SK-N-SH (cell line): ENCODE results near the gene SLC22A7. TPM values are rescaled to one million over a fixed set of nuclear protein-coding genes. Genes with fewer than 3 reads are reported as not detected.

ENCODE experiments used
- CTCF ChIA-PET: fragments of 300-600, 350-600 bp; formaldehyde crosslinking; extraction: SDS; loops from one replicate; lab custom pipeline; 2021; lab: Yijun Ruan, JAX
- POLR2A ChIA-PET: fragments of 350-600 bp; sonication (Branson Sonifier 250); formaldehyde crosslinking; extraction: SDS; loops from one replicate; lab custom pipeline; 2020; ENCODE audit warnings: antibody characterized with exemption, inconsistent platforms; lab: Yijun Ruan, JAX
- DNase-seq: peaks from one replicate; pipeline ENCODE4 v3.0.0; 2012
- H2AFZ ChIP-seq: fragments of 200-600 bp; sonication (generic); 2 replicates; pipeline ENCODE4 v1.8.1; 2016; ENCODE audit warnings: antibody characterized with exemption, mild to moderate bottlenecking, low read depth
- H3F3A ChIP-seq: fragments of 200-600 bp; sonication (generic); replicated peaks from 2 replicates; pipeline ENCODE3; 2016; ENCODE audit warnings: antibody characterized with exemption, mild to moderate bottlenecking; ENCODE audit not compliant: insufficient read depth
- H3K27ac ChIP-seq, 2 experiments: fragments of 200-500 bp in 1 of 2; fragments of 200-600 bp in 1 of 2; sonication (Bioruptor generic) in 1 of 2; sonication (generic), shearing (Covaris generic) in 1 of 2; 2 replicates each; pipeline versions ENCODE4 v1.5.1 to v1.6.1; 2014 to 2016; ENCODE audit warnings: low read depth in 2 of 2, inconsistent platforms in 1 of 2, low read length in 1 of 2, mild to moderate bottlenecking in 1 of 2, mixed read lengths in 1 of 2
- H3K27me3 ChIP-seq: fragments of 200-600 bp; sonication (generic), shearing (Covaris generic); 2 replicates; pipeline ENCODE4 v1.6.1; 2016; ENCODE audit warnings: mixed run types; ENCODE audit not compliant: insufficient read depth
- H3K36me3 ChIP-seq, 2 experiments: fragments of 200-500 bp in 1 of 2; fragments of 200-600 bp in 1 of 2; sonication (Bioruptor generic) in 1 of 2; sonication (generic) in 1 of 2; replicated peaks in 1 of 2; 2 replicates each; pipeline versions ENCODE3 to v1.5.1; 2014 to 2016; ENCODE audit warnings: low read length in 1 of 2, mild to moderate bottlenecking in 1 of 2; ENCODE audit not compliant: insufficient read depth in 2 of 2, control insufficient read depth in 1 of 2
- H3K4me1 ChIP-seq, 2 experiments: fragments of 200-500 bp in 1 of 2; fragments of 200-600 bp in 1 of 2; sonication (Bioruptor generic) in 1 of 2; sonication (generic), shearing (Covaris generic) in 1 of 2; 2 replicates each; pipeline versions ENCODE4 v1.5.1 to v1.6.1; 2014 to 2016; ENCODE audit warnings: low read depth in 1 of 2, low read length in 1 of 2, mixed run types in 1 of 2; ENCODE audit not compliant: insufficient read depth in 2 of 2, control insufficient read depth in 1 of 2
- H3K4me2 ChIP-seq: fragments of 200-600 bp; sonication (generic), shearing (Covaris generic); 2 replicates; pipeline ENCODE4 v1.6.1; 2017; ENCODE audit warnings: mixed run types
- H3K4me3 ChIP-seq, 2 experiments: fragments of 200-500 bp in 1 of 2; fragments of 200-600 bp in 1 of 2; sonication (Bioruptor generic) in 1 of 2; sonication (generic), shearing (Covaris generic) in 1 of 2; 2 replicates each; pipeline versions ENCODE4 v1.5.1 to v1.8.1; 2014 to 2016; ENCODE audit warnings: low read depth in 2 of 2, inconsistent platforms in 1 of 2, low read length in 1 of 2, mild to moderate bottlenecking in 1 of 2, mixed read lengths in 1 of 2, moderate library complexity in 1 of 2
- H3K79me2 ChIP-seq: fragments of 200-600 bp; sonication (generic); 2 replicates; pipeline ENCODE4 v1.8.1; 2017; ENCODE audit warnings: mild to moderate bottlenecking; ENCODE audit not compliant: insufficient read depth
- H3K9ac ChIP-seq: fragments of 200-600 bp; sonication (generic); 2 replicates; pipeline ENCODE4 v1.6.1; 2017; ENCODE audit warnings: mixed run types
- H3K9me2 ChIP-seq: fragments of 200-600 bp; sonication (generic); 2 replicates; pipeline ENCODE4 v1.6.1; 2017; ENCODE audit warnings: mixed run types
- H3K9me3 ChIP-seq: fragments of 200-600 bp; sonication (generic); 2 replicates; pipeline ENCODE4 v1.6.1; 2017; ENCODE audit warnings: mixed run types, mild to moderate bottlenecking, moderate library complexity
- H4K20me1 ChIP-seq: fragments of 200-600 bp; sonication (generic); 2 replicates; pipeline ENCODE4 v1.6.1; 2017; ENCODE audit warnings: mild to moderate bottlenecking, mixed run types; ENCODE audit not compliant: insufficient read depth
- ELF1 ChIP-seq: IDR thresholded peaks from 2 replicates; pipeline ENCODE4 v1.4.0; 2012
- EP300 ChIP-seq, 2 experiments: IDR thresholded peaks; 2 replicates each; pipeline versions ENCODE4 v1.4.0 to v1.6.1; 2012; ENCODE audit warnings: borderline replicate concordance in 1 of 2, low read depth in 1 of 2, low read length in 1 of 2
- FOSL2 ChIP-seq: IDR thresholded peaks from 2 replicates; pipeline ENCODE4 v1.4.0; 2012; ENCODE audit warnings: low read depth, mild to moderate bottlenecking, moderate library complexity, borderline replicate concordance
- FOXJ3 ChIP-seq: sonication (generic); formaldehyde crosslinking; IDR thresholded peaks from 2 replicates; pipeline ENCODE4 v1.5.1; 2020; ENCODE audit warnings: mild to moderate bottlenecking, missing genetic modification reagents
- FOXM1 ChIP-seq: IDR thresholded peaks from 2 replicates; pipeline ENCODE4 v1.4.0; 2012; ENCODE audit warnings: low read depth, mild to moderate bottlenecking
- GABPA ChIP-seq: IDR thresholded peaks from 2 replicates; pipeline ENCODE4 v1.4.0; 2012; ENCODE audit warnings: low read depth, mild to moderate bottlenecking
- JUND ChIP-seq: IDR thresholded peaks from 2 replicates; pipeline ENCODE4 v1.4.0; 2012
- MEF2A ChIP-seq: IDR thresholded peaks from 2 replicates; pipeline ENCODE4 v1.4.0; 2012; ENCODE audit warnings: low read depth, borderline replicate concordance
- NRF1 ChIP-seq: IDR thresholded peaks from 2 replicates; pipeline ENCODE4 v1.6.1; 2012; ENCODE audit warnings: low read depth, mild to moderate bottlenecking, low read length
- POLR2AphosphoS5 ChIP-seq: IDR thresholded peaks from 2 replicates; pipeline ENCODE4 v1.6.1; 2012; ENCODE audit warnings: low read depth, low read length
- RAD21 ChIP-seq: IDR thresholded peaks from 2 replicates; pipeline ENCODE4 v1.6.1; 2012; ENCODE audit warnings: mild to moderate bottlenecking, low read length
- RCOR1 ChIP-seq: fragments of 150-350 bp; IDR thresholded peaks from 2 replicates; pipeline ENCODE4 v1.6.1; 2017; ENCODE audit warnings: antibody characterized with exemption, low read length
- RXRA ChIP-seq: IDR thresholded peaks from 2 replicates; pipeline ENCODE4 v1.4.0; 2012; ENCODE audit warnings: low read depth, mild to moderate bottlenecking, borderline replicate concordance
- SIN3A ChIP-seq: IDR thresholded peaks from 2 replicates; pipeline ENCODE4 v1.6.1; 2012; ENCODE audit warnings: low read depth, mild to moderate bottlenecking, low read length, moderate library complexity, borderline replicate concordance
- SMC3 ChIP-seq: IDR thresholded peaks from 2 replicates; pipeline ENCODE4 v1.6.1; 2012; ENCODE audit warnings: low read depth, low read length, improper control_type of control experiment
- TAF1 ChIP-seq: IDR thresholded peaks from 2 replicates; pipeline ENCODE4 v1.6.1; 2012; ENCODE audit warnings: low read depth, mild to moderate bottlenecking, low read length, moderate library complexity, borderline replicate concordance
- TCF12 ChIP-seq: IDR thresholded peaks from 2 replicates; pipeline ENCODE4 v1.4.0; 2012
- YY1 ChIP-seq: IDR thresholded peaks from 2 replicates; pipeline ENCODE4 v1.4.0; 2012; ENCODE audit warnings: low read depth, mild to moderate bottlenecking
- WGBS: methylation state at CpG from one replicate; pipeline ENCODE4 v1.1.6; 2017; ENCODE audit warnings: low lambda C conversion rate; 5-methylcytosine and 5-hydroxymethylcytosine counted together
- polyA plus RNA-seq, 3 experiments: library from polyadenylated mRNA; depleted of rRNA; stranded (reverse); fragments of >200 nt; gene quantifications; 2 replicates each; pipeline ENCODE4 v1.2.3, GENCODE V29; 2012
- TF ChIP-seq, protein P1 (sequence below): IDR thresholded peaks from 2 replicates; pipeline ENCODE4 v1.4.0; 2012; ENCODE audit warnings: low read depth, borderline replicate concordance
- TF ChIP-seq, protein P2 (sequence below): IDR thresholded peaks from 2 replicates; pipeline ENCODE4 v1.4.0; 2012; ENCODE audit warnings: low read depth
- TF ChIP-seq, protein P3 (sequence below): IDR thresholded peaks from 2 replicates; pipeline ENCODE4 v1.6.1; 2012; ENCODE audit warnings: mild to moderate bottlenecking, low read depth, low read length, moderate library complexity

The SLC22A7 gene
- polyA plus RNA-seq, 1 of the 3 experiments (the other 2 are of a cell fraction) = not detected

DNA sequence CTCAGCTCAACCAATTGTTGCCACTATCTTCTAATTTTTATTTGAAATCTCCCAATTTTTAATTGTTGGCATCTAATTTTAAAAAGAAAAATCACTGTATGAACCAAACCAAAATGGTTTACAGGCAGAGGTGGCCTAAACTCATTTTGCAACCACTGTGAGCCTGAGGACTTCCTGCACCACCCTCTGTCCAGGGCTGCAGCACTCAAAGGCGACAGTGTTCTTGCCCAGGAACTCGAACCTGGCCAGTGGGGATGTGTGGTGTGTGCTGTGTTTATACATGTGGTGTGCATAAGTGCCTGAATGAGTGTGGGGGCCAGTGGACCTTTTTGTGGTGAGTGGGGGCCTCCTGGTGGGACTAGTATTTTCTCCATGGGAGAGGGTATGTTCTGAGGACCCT, 24.4 kb upstream of the SLC22A7 start (continued):
- TF ChIP-seq, protein P1, sequence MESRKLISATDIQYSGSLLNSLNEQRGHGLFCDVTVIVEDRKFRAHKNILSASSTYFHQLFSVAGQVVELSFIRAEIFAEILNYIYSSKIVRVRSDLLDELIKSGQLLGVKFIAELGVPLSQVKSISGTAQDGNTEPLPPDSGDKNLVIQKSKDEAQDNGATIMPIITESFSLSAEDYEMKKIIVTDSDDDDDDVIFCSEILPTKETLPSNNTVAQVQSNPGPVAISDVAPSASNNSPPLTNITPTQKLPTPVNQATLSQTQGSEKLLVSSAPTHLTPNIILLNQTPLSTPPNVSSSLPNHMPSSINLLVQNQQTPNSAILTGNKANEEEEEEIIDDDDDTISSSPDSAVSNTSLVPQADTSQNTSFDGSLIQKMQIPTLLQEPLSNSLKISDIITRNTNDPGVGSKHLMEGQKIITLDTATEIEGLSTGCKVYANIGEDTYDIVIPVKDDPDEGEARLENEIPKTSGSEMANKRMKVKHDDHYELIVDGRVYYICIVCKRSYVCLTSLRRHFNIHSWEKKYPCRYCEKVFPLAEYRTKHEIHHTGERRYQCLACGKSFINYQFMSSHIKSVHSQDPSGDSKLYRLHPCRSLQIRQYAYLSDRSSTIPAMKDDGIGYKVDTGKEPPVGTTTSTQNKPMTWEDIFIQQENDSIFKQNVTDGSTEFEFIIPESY = no peak
- no peak for TF ChIP-seq FOSL2
- TF ChIP-seq, all 33 proteins: peak for 0

DNA sequence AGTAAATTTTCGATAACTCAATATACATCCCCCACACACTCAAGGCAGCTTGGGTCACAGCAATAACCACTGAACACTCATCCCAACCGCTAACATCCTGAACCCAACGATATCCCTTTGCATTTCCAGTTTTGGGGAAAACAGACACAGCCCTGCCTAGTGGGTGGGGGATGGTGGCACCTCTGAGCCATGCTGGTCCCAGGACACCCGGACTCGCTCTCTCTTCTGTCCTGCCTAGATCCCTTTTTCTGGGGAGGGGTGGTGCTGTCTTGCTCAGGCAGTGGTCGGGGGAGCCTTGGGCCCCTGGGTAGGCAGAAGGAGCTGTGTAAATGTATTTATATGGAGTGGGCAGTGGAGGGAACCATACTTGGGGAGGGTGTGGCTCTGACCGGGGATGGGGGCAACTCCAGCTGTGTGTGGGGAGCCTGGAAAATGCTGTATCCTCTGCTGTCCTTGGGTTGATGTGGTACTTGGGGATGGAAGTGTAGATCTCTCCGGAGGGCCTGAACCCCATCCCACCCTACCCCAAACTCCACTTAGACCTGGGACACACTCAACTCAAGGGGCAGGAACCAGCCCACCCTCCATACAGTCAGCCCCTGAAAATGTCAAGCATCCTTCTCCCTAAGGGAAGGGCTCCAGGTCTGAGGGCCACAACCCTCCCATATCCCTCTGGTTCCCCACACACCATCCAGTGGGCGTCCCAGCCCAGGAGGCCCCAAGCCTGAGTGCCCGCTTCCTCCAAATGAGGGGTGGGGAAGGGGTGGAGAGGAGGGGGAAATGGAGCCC, 23.7 kb upstream of the SLC22A7 start:
- H3K27ac ChIP-seq = no peak overlapping the region
- H3K9me2 ChIP-seq = no peaks in the 10 kb centered on the region
- TF ChIP-seq ELF1 = no peak
- no peak for TF ChIP-seq RAD21
- no peak for TF ChIP-seq RCOR1
- no peak for TF ChIP-seq FOXM1
- no peak for TF ChIP-seq POLR2AphosphoS5
- no peak for TF ChIP-seq SIN3A
- TF ChIP-seq TCF12 = no peak
- no peak for TF ChIP-seq FOXJ3 (CRISPR knock-in tag)
- TF ChIP-seq JUND = no peak
- TF ChIP-seq TAF1 = no peak
- TF ChIP-seq, protein P2, sequence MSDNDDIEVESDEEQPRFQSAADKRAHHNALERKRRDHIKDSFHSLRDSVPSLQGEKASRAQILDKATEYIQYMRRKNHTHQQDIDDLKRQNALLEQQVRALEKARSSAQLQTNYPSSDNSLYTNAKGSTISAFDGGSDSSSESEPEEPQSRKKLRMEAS = no peak
- TF ChIP-seq GABPA = no peak
- TF ChIP-seq SMC3 = no peak
- TF ChIP-seq FOSL2 = no peak
- no peak for TF ChIP-seq RXRA
- TF ChIP-seq NRF1 = no peak
- no peak for TF ChIP-seq MEF2A
- TF ChIP-seq, protein P3, sequence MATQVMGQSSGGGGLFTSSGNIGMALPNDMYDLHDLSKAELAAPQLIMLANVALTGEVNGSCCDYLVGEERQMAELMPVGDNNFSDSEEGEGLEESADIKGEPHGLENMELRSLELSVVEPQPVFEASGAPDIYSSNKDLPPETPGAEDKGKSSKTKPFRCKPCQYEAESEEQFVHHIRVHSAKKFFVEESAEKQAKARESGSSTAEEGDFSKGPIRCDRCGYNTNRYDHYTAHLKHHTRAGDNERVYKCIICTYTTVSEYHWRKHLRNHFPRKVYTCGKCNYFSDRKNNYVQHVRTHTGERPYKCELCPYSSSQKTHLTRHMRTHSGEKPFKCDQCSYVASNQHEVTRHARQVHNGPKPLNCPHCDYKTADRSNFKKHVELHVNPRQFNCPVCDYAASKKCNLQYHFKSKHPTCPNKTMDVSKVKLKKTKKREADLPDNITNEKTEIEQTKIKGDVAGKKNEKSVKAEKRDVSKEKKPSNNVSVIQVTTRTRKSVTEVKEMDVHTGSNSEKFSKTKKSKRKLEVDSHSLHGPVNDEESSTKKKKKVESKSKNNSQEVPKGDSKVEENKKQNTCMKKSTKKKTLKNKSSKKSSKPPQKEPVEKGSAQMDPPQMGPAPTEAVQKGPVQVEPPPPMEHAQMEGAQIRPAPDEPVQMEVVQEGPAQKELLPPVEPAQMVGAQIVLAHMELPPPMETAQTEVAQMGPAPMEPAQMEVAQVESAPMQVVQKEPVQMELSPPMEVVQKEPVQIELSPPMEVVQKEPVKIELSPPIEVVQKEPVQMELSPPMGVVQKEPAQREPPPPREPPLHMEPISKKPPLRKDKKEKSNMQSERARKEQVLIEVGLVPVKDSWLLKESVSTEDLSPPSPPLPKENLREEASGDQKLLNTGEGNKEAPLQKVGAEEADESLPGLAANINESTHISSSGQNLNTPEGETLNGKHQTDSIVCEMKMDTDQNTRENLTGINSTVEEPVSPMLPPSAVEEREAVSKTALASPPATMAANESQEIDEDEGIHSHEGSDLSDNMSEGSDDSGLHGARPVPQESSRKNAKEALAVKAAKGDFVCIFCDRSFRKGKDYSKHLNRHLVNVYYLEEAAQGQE = no peak
- no peak for TF ChIP-seq EP300 (IDR thresholded peaks at IDR 0.05; ENCODE audit: borderline replicate concordance in 1 of 2, low read depth in 1 of 2, low read length in 1 of 2)
- TF ChIP-seq YY1 = no peak
- CTCF ChIA-PET = interaction anchor here (3.3 kb wide), 1 partner anchor 45 kb away, joined by 10 read pairs; the partner anchor contains the start of gene DNPH1
- no peaks in the 10 kb centered on the region for H3K36me3 ChIP-seq
- no peaks in the 10 kb centered on the region for H3K27me3 ChIP-seq
- no peaks in the 10 kb centered on the region for H3K79me2 ChIP-seq
- H3K4me3 ChIP-seq = no peak overlapping the region
- H3K4me1 ChIP-seq = peaks cover 0 to 14% of the 10 kb centered on the region in 2 experiments; a peak in 1 of 4 replicates
- POLR2A ChIA-PET = no interaction called here
- no peaks in the 10 kb centered on the region for H3K9me3 ChIP-seq
- H4K20me1 ChIP-seq = no peaks in the 10 kb centered on the region
- no peak overlapping the region for H3K9ac ChIP-seq
- H3F3A ChIP-seq = no peaks in the 10 kb centered on the region
- no peak overlapping the region for H3K4me2 ChIP-seq
- no peak overlapping the region for H2AFZ ChIP-seq
- DNase-seq = no peak
- WGBS = 86% methylated on average over 9 of the region's 10 CpGs
